IMR-90 (cell line): ENCODE measurements around the gene PDE4A. TPM values are rescaled to one million over a fixed set of nuclear protein-coding genes. Genes with fewer than 3 reads are reported as not detected.

ENCODE experiments used
- ATAC-seq: fragments of 200-7000 bp; cut with Tn5 transposase; 2 replicates; pipeline ENCODE4 v1.9.1; 2020; ENCODE audit warnings: low read depth, mild to moderate bottlenecking, moderate library complexity
- BruUV-seq: library from RNA; stranded (reverse); fragments of 400-500 nt; replicated peaks from 2 replicates; lab custom pipeline; 2021; lab: Mats Ljungman, UMichigan
- CTCF ChIA-PET: fragments of 300-600 bp; formaldehyde crosslinking; extraction: SDS; loops from one replicate; lab custom pipeline; 2021; ENCODE audit warnings: antibody characterized with exemption; lab: Yijun Ruan, JAX
- POLR2A ChIA-PET: fragments of 300-600 bp; sonication (Branson Sonifier 250); formaldehyde crosslinking; loops from one replicate; lab custom pipeline; 2022; ENCODE audit warnings: antibody characterized with exemption; ENCODE audit not compliant: unreplicated experiment; lab: Charles Lee
- DNase-seq: peaks from one replicate; pipeline ENCODE4 v3.0.0; 2013
- H2AFZ ChIP-seq: replicated peaks from 2 replicates; pipeline ENCODE3; 2013; ENCODE audit warnings: low read length, mild to moderate bottlenecking; ENCODE audit not compliant: poor library complexity
- H2AK5ac ChIP-seq: 2 replicates; pipeline ENCODE4 v1.6.1; 2013; ENCODE audit warnings: low read depth, low read length, inconsistent platforms
- H2AK9ac ChIP-seq: replicated peaks from 2 replicates; pipeline ENCODE3; 2013; ENCODE audit warnings: mild to moderate bottlenecking, low read depth, low read length, moderate library complexity; ENCODE audit not compliant: poor library complexity
- H2BK120ac ChIP-seq: 2 replicates; pipeline ENCODE4 v1.6.1; 2013; ENCODE audit warnings: low read depth, low read length, inconsistent platforms
- H2BK15ac ChIP-seq: 3 replicates; pipeline ENCODE4 v1.6.1; 2013; ENCODE audit warnings: low read depth, low read length, inconsistent platforms
- H2BK20ac ChIP-seq: 2 replicates; pipeline ENCODE4 v1.6.1; 2013; ENCODE audit warnings: low read depth, mild to moderate bottlenecking, inconsistent platforms, low read length, moderate library complexity
- H2BK5ac ChIP-seq: 2 replicates; pipeline ENCODE4 v1.6.1; 2013; ENCODE audit warnings: mild to moderate bottlenecking, low read depth, low read length, inconsistent platforms; ENCODE audit not compliant: poor library complexity, severe bottlenecking
- H3K14ac ChIP-seq: replicated peaks from 2 replicates; pipeline ENCODE4 v1.6.1; 2013; ENCODE audit warnings: low read depth, low read length, inconsistent platforms
- H3K18ac ChIP-seq: 2 replicates; pipeline ENCODE4 v1.6.1; 2013; ENCODE audit warnings: low read depth, low read length, control low read depth
- H3K23ac ChIP-seq: 2 replicates; pipeline ENCODE4 v1.6.1; 2013; ENCODE audit warnings: low read depth, low read length, inconsistent platforms
- H3K27ac ChIP-seq: 2 replicates; pipeline ENCODE4 v1.5.1; 2013; ENCODE audit warnings: mild to moderate bottlenecking, control low read depth, low read length; ENCODE audit not compliant: insufficient read depth
- H3K27me3 ChIP-seq: 2 replicates; pipeline ENCODE4 v1.6.1; 2013; ENCODE audit warnings: low read length; ENCODE audit not compliant: control insufficient read depth, insufficient read depth
- H3K36me3 ChIP-seq: 2 replicates; pipeline ENCODE4 v1.6.1; 2013; ENCODE audit warnings: low read length, mixed read lengths; ENCODE audit not compliant: control insufficient read depth, insufficient read depth
- H3K4ac ChIP-seq: 2 replicates; pipeline ENCODE4 v1.6.1; 2013; ENCODE audit warnings: low read depth, low read length, inconsistent platforms
- H3K4me1 ChIP-seq: 2 replicates; pipeline ENCODE4 v1.6.1; 2013; ENCODE audit warnings: low read length, mixed read lengths; ENCODE audit not compliant: control insufficient read depth, insufficient read depth
- H3K4me2 ChIP-seq: 2 replicates; pipeline ENCODE4 v1.6.1; 2013; ENCODE audit warnings: low read depth, mild to moderate bottlenecking, control low read depth, low read length, moderate library complexity
- H3K4me3 ChIP-seq: 2 replicates; pipeline ENCODE4 v1.5.1; 2013; ENCODE audit warnings: low read depth, mild to moderate bottlenecking, control low read depth, low read length, moderate library complexity; ENCODE audit not compliant: insufficient read depth
- H3K56ac ChIP-seq: 2 replicates; pipeline ENCODE4 v1.6.1; 2013; ENCODE audit warnings: low read length, inconsistent platforms; ENCODE audit not compliant: insufficient read depth; ENCODE audit errors: extremely low read depth
- H3K79me1 ChIP-seq, 2 experiments: 2 replicates each; pipeline ENCODE4 v1.6.1; 2013; ENCODE audit warnings: low read length in 2 of 2, inconsistent platforms in 1 of 2, low read depth in 1 of 2
- H3K9ac ChIP-seq: 2 replicates; pipeline ENCODE4 v1.6.1; 2013; ENCODE audit warnings: low read depth, low read length, control low read depth
- H3K9me1 ChIP-seq: 2 replicates; pipeline ENCODE4 v1.6.1; 2013; ENCODE audit warnings: low read length, inconsistent platforms; ENCODE audit not compliant: insufficient read depth
- H3K9me3 ChIP-seq: 2 replicates; pipeline ENCODE4 v1.6.1; 2013; ENCODE audit warnings: low read length; ENCODE audit not compliant: control insufficient read depth, insufficient read depth
- H4K20me1 ChIP-seq: 2 replicates; pipeline ENCODE4 v1.6.1; 2013; ENCODE audit warnings: low read length, inconsistent platforms; ENCODE audit not compliant: insufficient read depth
- H4K5ac ChIP-seq: 2 replicates; pipeline ENCODE4 v1.6.1; 2013; ENCODE audit warnings: mild to moderate bottlenecking, low read depth, low read length, control low read depth
- H4K8ac ChIP-seq, 2 experiments: 2 replicates each; pipeline ENCODE4 v1.6.1; 2013; ENCODE audit warnings: low read depth in 2 of 2, low read length in 2 of 2, control low read depth in 1 of 2, inconsistent platforms in 1 of 2
- H4K91ac ChIP-seq: 2 replicates; pipeline ENCODE4 v1.6.1; 2013; ENCODE audit warnings: low read depth, low read length, inconsistent platforms; ENCODE audit not compliant: insufficient read depth
- FOS ChIP-seq: fragments of 150-350 bp; IDR thresholded peaks from 2 replicates; pipeline ENCODE4 v1.6.1; 2016; ENCODE audit warnings: low read depth, low read length
- MAFK ChIP-seq: IDR thresholded peaks from 2 replicates; pipeline ENCODE4 v1.6.1; 2012; ENCODE audit warnings: low read depth, low read length, improper control_type of control experiment
- MAZ ChIP-seq: IDR thresholded peaks from 2 replicates; pipeline ENCODE4 v1.6.1; 2012; ENCODE audit warnings: low read depth, mild to moderate bottlenecking, low read length, improper control_type of control experiment, moderate library complexity, borderline replicate concordance
- NFE2L2 ChIP-seq: fragments of 150-350 bp; IDR thresholded peaks from 2 replicates; pipeline ENCODE4 v1.6.1; 2016; ENCODE audit warnings: low read depth, mild to moderate bottlenecking, low read length
- POLR2A ChIP-seq: IDR thresholded peaks from 2 replicates; pipeline ENCODE4 v1.6.1; 2012; ENCODE audit warnings: mild to moderate bottlenecking, low read depth, low read length
- RCOR1 ChIP-seq: IDR thresholded peaks from 2 replicates; pipeline ENCODE4 v1.6.1; 2012; ENCODE audit warnings: mild to moderate bottlenecking, low read length, improper control_type of control experiment; ENCODE audit not compliant: insufficient replicate concordance
- WGBS, 2 experiments: methylation state at CpG; one replicate each; pipeline versions ENCODE4 v1.1.5 to v1.1.7; 2013; ENCODE audit warnings: missing lambda C conversion rate in 2 of 2; ENCODE audit not compliant: insufficient read length in 1 of 2; ENCODE audit errors: extremely low coverage in 2 of 2; 5-methylcytosine and 5-hydroxymethylcytosine counted together
- dilution Hi-C: fragments of 300-500 bp; cut with HindIII; formaldehyde crosslinking; loops from one replicate; pipeline ENCODE4 v1.14.3; 2018; ENCODE audit warnings: low sequenced_read_pairs; ENCODE audit not compliant: unreplicated experiment
- in situ Hi-C: fragments of 300-500 bp; cut with MboI; formaldehyde crosslinking; loops from 3 replicates; pipeline ENCODE4 v1.14.3; 2019; ENCODE audit warnings: low sequenced_read_pairs, inconsistent platforms, mixed read lengths
- intact Hi-C: fragments of 100-400 bp; cut with micrococcal nuclease; formaldehyde crosslinking; loops from 2 replicates; pipeline ENCODE4 v1.10.0; 2022
- polyA plus RNA-seq, 3 experiments: library from polyadenylated mRNA; depleted of rRNA; stranded (reverse); fragments of >200 nt; gene quantifications; 2 replicates each; pipeline ENCODE4 v1.2.3, GENCODE V29; 2012; ENCODE audit warnings: low replicate concordance in 1 of 3
- total RNA-seq: library from RNA; depleted of rRNA; stranded (reverse); fragments of >200 nt; gene quantifications from 2 replicates; pipeline ENCODE4 v1.2.3, GENCODE V29; 2012
- TF ChIP-seq, protein P1 (sequence below): fragments of 150-350 bp; IDR thresholded peaks from 2 replicates; pipeline ENCODE4 v1.6.1; 2016; ENCODE audit warnings: low read depth, mild to moderate bottlenecking, low read length, moderate library complexity, borderline replicate concordance

PDE4A gene
- total and polyA plus RNA-seq, 2 of the 4 experiments (the other 2 are of a cell fraction): 1.8 to 7.0 TPM

DNA sequence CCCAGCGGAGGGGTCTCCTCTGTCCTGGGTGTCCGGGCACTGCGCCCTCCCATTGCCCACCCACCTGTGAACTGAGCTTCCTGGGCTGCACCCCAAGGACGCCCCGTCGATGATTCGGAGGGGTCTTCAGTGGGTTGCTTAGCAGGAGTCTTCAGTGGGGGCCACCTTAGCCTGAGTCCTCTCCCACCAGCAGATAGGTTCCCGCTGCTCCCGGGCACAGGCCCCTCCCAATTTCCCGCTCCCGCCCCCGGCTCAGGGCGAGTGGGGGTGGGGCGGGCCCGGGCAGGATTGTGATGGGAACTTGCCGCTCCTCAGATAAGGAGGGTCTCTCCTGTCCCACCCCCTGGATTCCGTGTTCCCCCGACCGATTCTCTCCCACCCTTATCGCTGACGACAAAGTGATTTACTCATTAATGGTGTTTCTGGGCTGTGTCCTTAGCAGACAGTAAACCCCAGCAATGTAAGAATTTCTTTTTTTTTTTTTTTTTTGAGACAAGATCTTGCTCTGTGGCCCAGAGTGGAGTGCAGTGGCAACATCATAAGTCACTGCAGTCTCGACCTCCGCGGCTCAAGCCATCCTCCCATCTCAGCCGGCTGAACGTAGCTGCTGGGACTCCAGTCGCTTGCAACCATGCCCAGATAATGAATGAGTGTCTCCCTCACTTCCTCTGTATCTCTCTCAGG, 97.6 kb downstream of the PDE4A start:
- Histone ChIP-seq H3K27ac (no peak overlapping the region), H3K56ac (no peak overlapping the region), H2BK15ac (no peak overlapping the region), H3K9me1 (no peaks in the 10 kb centered on the region), H2AK5ac (0 out of 2 replicates have a peak overlapping the region, but pooled peaks have one; percentile 14), H4K20me1 (no peaks in the 10 kb centered on the region), H3K36me3 (no peaks in the 10 kb centered on the region), H3K4me3 (peak overlapping the region; percentile 48), H4K8ac (peak overlapping the region; percentile 24 to 37; a peak in 1 of 4 replicates), H3K4me1 (peaks cover 4% of the 10 kb centered on the region), H2AK9ac (peak overlapping the region; percentile 5), H3K4me2 (peak overlapping the region; percentile 86), H3K23ac (peak overlapping the region; percentile 52), H3K14ac (no peak overlapping the region), H4K5ac (no peak overlapping the region), H3K27me3 (peaks cover 53% of the 10 kb centered on the region), H3K9ac (no peak overlapping the region; the same call in 1 of the 2 replicates), H3K9me3 (no peaks in the 10 kb centered on the region), H4K91ac (no peak overlapping the region), H2BK5ac (no peak overlapping the region), H3K18ac (no peak overlapping the region), H2BK20ac (no peak overlapping the region), H3K4ac (peak overlapping the region; percentile 18; the same call in 1 of the 2 replicates), H3K79me1 (no peaks in the 10 kb centered on the region), H2BK120ac (no peak overlapping the region), H2AFZ (peak overlapping the region; percentile 91)
- dilution Hi-C loops: no loop called here
- ATAC-seq (peak; percentile 63), DNase-seq (peak; percentile 15)
- intact Hi-C loops: no loop called here
- ChIA-PET POLR2A (no interaction called here), CTCF (interaction anchor here (0.6 to 1.7 kb wide), 3 partner anchors 12 to 24 kb away, joined by 3 to 4 read pairs (median 4); no protein-coding TSS in a partner anchor)
- TF ChIP-seq MAFK (no peak), NFE2L2 (no peak), RCOR1 (no peak), FOS (no peak), POLR2A (no peak), MAZ (no peak)
- TF ChIP-seq, protein P1, sequence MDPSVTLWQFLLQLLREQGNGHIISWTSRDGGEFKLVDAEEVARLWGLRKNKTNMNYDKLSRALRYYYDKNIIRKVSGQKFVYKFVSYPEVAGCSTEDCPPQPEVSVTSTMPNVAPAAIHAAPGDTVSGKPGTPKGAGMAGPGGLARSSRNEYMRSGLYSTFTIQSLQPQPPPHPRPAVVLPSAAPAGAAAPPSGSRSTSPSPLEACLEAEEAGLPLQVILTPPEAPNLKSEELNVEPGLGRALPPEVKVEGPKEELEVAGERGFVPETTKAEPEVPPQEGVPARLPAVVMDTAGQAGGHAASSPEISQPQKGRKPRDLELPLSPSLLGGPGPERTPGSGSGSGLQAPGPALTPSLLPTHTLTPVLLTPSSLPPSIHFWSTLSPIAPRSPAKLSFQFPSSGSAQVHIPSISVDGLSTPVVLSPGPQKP: no peak
- in situ Hi-C loops: no loop called here
- BruUV-seq: no TSS peak
- no CpG with 5 or more reads among the region's 27 CpGs for WGBS, 2 experiments
